IMR-90 (cell line): ENCODE results near the gene GPI.

Experiments
- BHLHE40 ChIP-seq: fragments of 150-350 bp; IDR thresholded peaks from 2 replicates; pipeline ENCODE4 v1.6.1; 2016; ENCODE audit warnings: mild to moderate bottlenecking, low read depth, low read length
- CEBPB ChIP-seq: IDR thresholded peaks from 2 replicates; pipeline ENCODE4 v1.6.1; 2012; ENCODE audit warnings: low read depth, low read length, improper control_type of control experiment
- CTCF ChIP-seq: conservative IDR thresholded peaks from 2 replicates; pipeline ENCODE4 v1.5.1; 2012; ENCODE audit warnings: mild to moderate bottlenecking, low read depth, low read length, improper control_type of control experiment
- FOS ChIP-seq: fragments of 150-350 bp; IDR thresholded peaks from 2 replicates; pipeline ENCODE4 v1.6.1; 2016; ENCODE audit warnings: low read depth, low read length
- POLR2A ChIP-seq: IDR thresholded peaks from 2 replicates; pipeline ENCODE4 v1.6.1; 2012; ENCODE audit warnings: mild to moderate bottlenecking, low read depth, low read length
- RAD21 ChIP-seq: IDR thresholded peaks from 2 replicates; pipeline ENCODE4 v1.6.1; 2012; ENCODE audit warnings: low read length, improper control_type of control experiment
- TF ChIP-seq, protein P1 (sequence below): fragments of 150-350 bp; IDR thresholded peaks from 2 replicates; pipeline ENCODE4 v1.6.1; 2016; ENCODE audit warnings: low read depth, mild to moderate bottlenecking, low read length, moderate library complexity, borderline replicate concordance

- no peak for TF ChIP-seq CTCF
- no peak for TF ChIP-seq BHLHE40
- TF ChIP-seq RAD21, result no peak
- TF ChIP-seq, protein P1, sequence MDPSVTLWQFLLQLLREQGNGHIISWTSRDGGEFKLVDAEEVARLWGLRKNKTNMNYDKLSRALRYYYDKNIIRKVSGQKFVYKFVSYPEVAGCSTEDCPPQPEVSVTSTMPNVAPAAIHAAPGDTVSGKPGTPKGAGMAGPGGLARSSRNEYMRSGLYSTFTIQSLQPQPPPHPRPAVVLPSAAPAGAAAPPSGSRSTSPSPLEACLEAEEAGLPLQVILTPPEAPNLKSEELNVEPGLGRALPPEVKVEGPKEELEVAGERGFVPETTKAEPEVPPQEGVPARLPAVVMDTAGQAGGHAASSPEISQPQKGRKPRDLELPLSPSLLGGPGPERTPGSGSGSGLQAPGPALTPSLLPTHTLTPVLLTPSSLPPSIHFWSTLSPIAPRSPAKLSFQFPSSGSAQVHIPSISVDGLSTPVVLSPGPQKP, result no peak
- no peak for TF ChIP-seq FOS
- no peak for TF ChIP-seq CEBPB
- no peak for TF ChIP-seq POLR2A
Observed at GRCh38 chr19:34363094-34363493, 1.9 kb upstream of the GPI start.
